ENCODE data around the gene KRTAP5-8.
"Not testable (repeated sequence)": the region's sequence is repeated elsewhere in the genome, so short reads cannot be mapped to it uniquely, and the experiment has no call there.

DNA sequence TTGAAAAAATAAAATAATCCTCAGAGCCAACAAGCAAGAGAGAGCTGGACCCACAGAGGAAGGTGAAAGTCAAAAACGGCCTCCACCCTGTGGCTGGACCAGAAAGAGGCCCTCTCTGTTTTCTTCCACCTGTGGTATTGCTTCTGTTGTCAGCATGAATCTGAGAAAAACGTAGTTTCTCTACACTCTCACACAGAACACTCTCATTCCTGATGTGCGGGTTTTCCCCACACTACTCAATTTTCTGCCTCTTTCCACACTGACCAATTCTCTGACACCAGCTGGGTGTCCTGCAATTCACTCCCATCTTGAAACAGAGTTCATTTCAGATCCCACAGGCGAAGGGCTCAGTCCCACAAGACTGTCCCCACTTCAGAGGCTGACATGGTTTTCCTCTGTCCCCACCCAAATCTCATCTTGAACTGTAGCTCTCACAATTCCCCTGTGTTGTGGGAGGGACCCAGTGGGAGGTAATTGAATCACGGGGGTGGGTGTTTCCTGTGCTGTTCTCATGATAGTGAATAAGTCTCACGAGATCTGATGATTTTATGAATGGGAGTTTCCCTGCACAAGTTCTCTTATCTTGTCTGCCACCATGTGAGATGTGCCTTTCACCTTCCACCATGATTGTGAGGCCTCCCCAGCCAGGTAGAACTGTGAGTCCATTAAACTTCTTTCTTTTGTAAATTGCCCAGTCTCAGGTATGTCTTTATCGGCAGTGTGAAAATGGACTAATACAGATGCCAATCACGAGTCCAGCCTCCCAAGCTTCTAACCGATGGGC is 2.9 kb downstream of the KRTAP5-8 start:
- TF ChIP-seq, protein P1, sequence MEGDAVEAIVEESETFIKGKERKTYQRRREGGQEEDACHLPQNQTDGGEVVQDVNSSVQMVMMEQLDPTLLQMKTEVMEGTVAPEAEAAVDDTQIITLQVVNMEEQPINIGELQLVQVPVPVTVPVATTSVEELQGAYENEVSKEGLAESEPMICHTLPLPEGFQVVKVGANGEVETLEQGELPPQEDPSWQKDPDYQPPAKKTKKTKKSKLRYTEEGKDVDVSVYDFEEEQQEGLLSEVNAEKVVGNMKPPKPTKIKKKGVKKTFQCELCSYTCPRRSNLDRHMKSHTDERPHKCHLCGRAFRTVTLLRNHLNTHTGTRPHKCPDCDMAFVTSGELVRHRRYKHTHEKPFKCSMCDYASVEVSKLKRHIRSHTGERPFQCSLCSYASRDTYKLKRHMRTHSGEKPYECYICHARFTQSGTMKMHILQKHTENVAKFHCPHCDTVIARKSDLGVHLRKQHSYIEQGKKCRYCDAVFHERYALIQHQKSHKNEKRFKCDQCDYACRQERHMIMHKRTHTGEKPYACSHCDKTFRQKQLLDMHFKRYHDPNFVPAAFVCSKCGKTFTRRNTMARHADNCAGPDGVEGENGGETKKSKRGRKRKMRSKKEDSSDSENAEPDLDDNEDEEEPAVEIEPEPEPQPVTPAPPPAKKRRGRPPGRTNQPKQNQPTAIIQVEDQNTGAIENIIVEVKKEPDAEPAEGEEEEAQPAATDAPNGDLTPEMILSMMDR (IDR thresholded peaks at IDR 0.05; ENCODE audit: low read depth, low read length) = not testable (repeated sequence)
- not testable (repeated sequence) for TF ChIP-seq EZH2phosphoT487 (IDR thresholded peaks at IDR 0.05; ENCODE audit: low read depth)

Measured in OCI-LY3 (cell line).